Progenitor cell of endocrine pancreas (in vitro differentiated cells): Measurements from ENCODE around the gene ZBTB33. TPM values are rescaled to one million over a fixed set of nuclear protein-coding genes. Genes with fewer than 3 reads are reported as not detected.

Experiments
- DNase-seq: peaks from one replicate; pipeline ENCODE4 v3.0.0; 2021; ENCODE audit warnings: low spot score; ENCODE audit not compliant: unreplicated experiment
- H3K27ac Mint-ChIP-seq: 2 replicates; pipeline ENCODE4 v1.8.0; 2021; ENCODE audit warnings: mild to moderate bottlenecking, moderate library complexity, mixed read lengths
- H3K27me3 Mint-ChIP-seq: 2 replicates; pipeline ENCODE4 v1.8.0; 2021; ENCODE audit warnings: mixed read lengths
- H3K36me3 Mint-ChIP-seq: 2 replicates; pipeline ENCODE4 v1.8.0; 2022; ENCODE audit warnings: mixed read lengths; ENCODE audit not compliant: insufficient read depth
- H3K4me1 Mint-ChIP-seq: 2 replicates; pipeline ENCODE4 v1.8.0; 2021; ENCODE audit warnings: low read depth, mixed read lengths
- H3K4me3 Mint-ChIP-seq: 2 replicates; pipeline ENCODE4 v1.8.0; 2021; ENCODE audit warnings: low read depth, mild to moderate bottlenecking, moderate library complexity, mixed read lengths
- H3K9me3 Mint-ChIP-seq: 2 replicates; pipeline ENCODE4 v1.8.0; 2021; ENCODE audit warnings: low read depth, mixed read lengths
- total RNA-seq: library from RNA; stranded (reverse); gene quantifications from 2 replicates; pipeline ENCODE4 v1.2.1, GENCODE V29; 2021
- TF ChIP-seq, protein P1 (sequence below): fragments of 200-600 bp; sonication (generic); IDR thresholded peaks from one replicate; pipeline ENCODE4 v1.5.0; 2021; ENCODE audit warnings: antibody characterized with exemption, mild to moderate bottlenecking; ENCODE audit not compliant: unreplicated experiment

Gene ZBTB33
- total RNA-seq, 1 donor from 2014 or later = 40.4 TPM

DNA sequence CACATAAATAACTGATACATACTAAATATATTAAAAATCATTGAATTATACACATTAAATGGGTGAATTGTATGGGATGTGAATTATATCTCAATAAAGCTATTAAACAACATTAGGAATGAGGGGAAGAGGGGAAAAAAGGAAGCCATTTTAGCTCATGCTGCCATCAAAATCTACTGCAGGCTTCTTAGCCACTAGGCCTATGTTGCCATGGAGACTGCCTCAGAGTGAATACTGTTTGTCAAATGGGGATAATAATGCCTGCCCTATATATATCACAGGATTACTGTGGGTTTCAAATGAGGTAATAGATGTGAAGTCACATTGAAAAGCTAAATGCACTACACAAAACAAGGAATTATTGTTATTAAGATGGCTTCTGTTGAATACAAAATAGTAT lies 39.5 kb downstream of the ZBTB33 start:
- Mint-ChIP-seq H3K36me3 (no peaks in the 10 kb centered on the region), H3K9me3 (peaks cover 9% of the 10 kb centered on the region), H3K4me3 (no peak overlapping the region), H3K27me3 (no peaks in the 10 kb centered on the region), H3K27ac (no peak overlapping the region), H3K4me1 (peaks cover 3% of the 10 kb centered on the region)
- TF ChIP-seq, protein P1, sequence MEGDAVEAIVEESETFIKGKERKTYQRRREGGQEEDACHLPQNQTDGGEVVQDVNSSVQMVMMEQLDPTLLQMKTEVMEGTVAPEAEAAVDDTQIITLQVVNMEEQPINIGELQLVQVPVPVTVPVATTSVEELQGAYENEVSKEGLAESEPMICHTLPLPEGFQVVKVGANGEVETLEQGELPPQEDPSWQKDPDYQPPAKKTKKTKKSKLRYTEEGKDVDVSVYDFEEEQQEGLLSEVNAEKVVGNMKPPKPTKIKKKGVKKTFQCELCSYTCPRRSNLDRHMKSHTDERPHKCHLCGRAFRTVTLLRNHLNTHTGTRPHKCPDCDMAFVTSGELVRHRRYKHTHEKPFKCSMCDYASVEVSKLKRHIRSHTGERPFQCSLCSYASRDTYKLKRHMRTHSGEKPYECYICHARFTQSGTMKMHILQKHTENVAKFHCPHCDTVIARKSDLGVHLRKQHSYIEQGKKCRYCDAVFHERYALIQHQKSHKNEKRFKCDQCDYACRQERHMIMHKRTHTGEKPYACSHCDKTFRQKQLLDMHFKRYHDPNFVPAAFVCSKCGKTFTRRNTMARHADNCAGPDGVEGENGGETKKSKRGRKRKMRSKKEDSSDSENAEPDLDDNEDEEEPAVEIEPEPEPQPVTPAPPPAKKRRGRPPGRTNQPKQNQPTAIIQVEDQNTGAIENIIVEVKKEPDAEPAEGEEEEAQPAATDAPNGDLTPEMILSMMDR = no peak
- no peak for DNase-seq

DNA sequence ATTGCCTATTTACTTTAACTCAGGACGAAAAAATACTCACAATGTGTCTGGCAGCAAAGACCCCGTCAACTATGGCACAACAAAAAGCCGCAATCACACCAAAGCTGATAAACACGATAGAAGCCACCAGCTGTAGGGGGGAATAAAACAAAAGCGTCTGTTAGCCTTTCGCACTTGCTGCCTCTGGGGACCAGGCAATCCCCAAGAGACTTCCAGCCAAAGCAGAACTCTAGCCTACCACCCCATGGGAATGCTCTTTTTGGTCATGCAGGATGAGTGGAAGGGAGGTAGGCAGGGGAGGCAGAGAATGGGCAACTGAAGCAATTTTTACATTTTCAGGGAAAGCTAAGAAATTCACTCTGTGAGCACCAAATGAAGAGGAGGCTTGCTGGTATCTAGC lies 40.6 kb downstream of the ZBTB33 start:
- Mint-ChIP-seq H3K27ac (no peak overlapping the region), H3K4me1 (peaks cover 3% of the 10 kb centered on the region), H3K27me3 (no peaks in the 10 kb centered on the region), H3K36me3 (no peaks in the 10 kb centered on the region), H3K4me3 (no peak overlapping the region), H3K9me3 (peaks cover 5% of the 10 kb centered on the region)
- DNase-seq = no peak
- TF ChIP-seq, protein P1 = no peak

DNA sequence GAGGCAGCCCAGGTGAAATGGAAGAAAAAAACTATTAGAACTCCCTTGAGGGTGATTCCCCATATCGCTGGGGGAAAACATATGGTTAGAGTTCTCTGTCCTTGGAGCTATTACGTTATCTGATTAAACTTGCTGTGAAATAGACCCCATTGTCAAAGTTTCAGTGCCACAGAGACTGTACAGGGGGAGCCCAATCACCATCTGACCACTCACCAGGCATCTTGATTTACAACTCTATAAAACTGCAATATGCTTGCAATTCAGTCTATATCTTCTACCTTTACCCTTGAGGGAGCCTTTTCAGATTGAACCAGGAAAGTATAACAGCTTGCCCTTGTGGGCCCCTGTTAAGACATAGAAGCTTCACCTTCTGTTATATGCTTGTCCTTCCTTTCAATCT lies 42.4 kb downstream of the ZBTB33 start:
- Mint-ChIP-seq H3K9me3 (peaks cover 5% of the 10 kb centered on the region), H3K27me3 (no peaks in the 10 kb centered on the region), H3K4me3 (no peak overlapping the region), H3K4me1 (no peaks in the 10 kb centered on the region), H3K27ac (no peak overlapping the region), H3K36me3 (no peaks in the 10 kb centered on the region)
- DNase-seq = no peak
- TF ChIP-seq, protein P1 = no peak

DNA sequence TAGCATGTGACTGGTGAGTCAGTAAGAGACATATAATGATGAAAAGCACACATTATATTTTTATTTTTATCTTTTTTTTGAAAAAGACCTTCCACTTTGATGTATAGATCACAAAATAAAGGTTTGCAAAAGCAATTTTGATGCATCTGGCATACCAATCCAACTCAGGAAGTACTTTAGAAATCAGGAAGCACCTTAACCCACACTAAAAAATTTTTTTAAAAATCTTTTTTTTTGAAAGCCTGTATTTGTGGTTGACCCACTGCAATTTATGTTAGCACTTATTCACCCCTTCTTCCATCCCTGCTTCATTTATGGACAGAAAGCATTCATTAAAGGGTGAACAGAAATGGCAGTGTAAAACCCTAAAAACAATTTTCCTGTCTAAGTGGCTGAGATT lies 44.0 kb downstream of the ZBTB33 start:
- TF ChIP-seq, protein P1 = no peak
- DNase-seq = no peak
- no peak overlapping the region for H3K27ac Mint-ChIP-seq
- H3K4me3 Mint-ChIP-seq = no peak overlapping the region
- H3K27me3 Mint-ChIP-seq = no peaks in the 10 kb centered on the region
- no peaks in the 10 kb centered on the region for H3K36me3 Mint-ChIP-seq
- H3K9me3 Mint-ChIP-seq = peaks cover 9% of the 10 kb centered on the region
- H3K4me1 Mint-ChIP-seq = no peaks in the 10 kb centered on the region

DNA sequence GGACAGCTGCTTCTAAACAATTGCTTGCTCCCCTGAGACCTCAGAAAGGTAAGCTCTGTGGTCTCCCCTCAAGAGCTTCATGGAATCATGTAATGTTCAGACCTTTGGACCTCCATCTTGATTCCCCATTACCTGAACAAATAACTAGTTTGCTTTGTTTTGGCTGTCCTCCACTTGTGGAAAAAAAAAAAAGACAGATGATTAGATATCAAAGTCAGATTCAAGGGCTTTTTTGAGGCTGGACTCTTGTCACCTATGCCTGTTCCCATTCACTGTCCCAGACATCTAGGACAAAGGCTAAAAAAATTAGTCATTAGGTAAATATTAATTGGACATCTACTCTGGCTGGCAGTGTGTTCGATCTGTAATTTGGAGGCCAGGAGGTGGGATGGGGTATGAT lies 47.3 kb downstream of the ZBTB33 start:
- Mint-ChIP-seq H3K36me3 (no peaks in the 10 kb centered on the region), H3K27ac (no peak overlapping the region), H3K9me3 (peaks cover 8% of the 10 kb centered on the region), H3K4me3 (no peak overlapping the region), H3K27me3 (peaks cover 2% of the 10 kb centered on the region), H3K4me1 (peaks cover 1% of the 10 kb centered on the region)
- no peak for DNase-seq
- TF ChIP-seq, protein P1 = no peak

DNA sequence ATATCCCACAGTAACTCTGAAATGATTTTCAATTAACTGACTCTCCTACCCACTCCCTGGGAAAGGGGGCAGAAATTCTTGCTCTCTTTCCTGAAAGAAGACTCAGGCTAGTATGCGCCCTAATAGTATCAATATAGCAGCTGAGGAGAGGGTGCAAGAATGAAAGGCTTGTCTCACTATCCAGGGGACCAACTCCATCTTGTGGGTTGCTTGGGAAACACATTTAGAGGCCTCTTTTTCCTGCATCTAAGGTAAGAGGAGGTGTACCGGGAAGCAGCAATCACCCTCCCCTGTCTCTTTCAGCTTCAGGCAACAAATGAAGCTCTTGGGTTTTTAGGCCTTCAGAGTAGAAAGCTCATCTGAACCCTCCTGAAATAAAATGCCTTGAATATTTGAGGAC lies 49.3 kb downstream of the ZBTB33 start:
- Mint-ChIP-seq H3K4me1 (peaks cover 1% of the 10 kb centered on the region), H3K9me3 (peaks cover 8% of the 10 kb centered on the region), H3K36me3 (no peaks in the 10 kb centered on the region), H3K27ac (no peak overlapping the region), H3K27me3 (peaks cover 3% of the 10 kb centered on the region), H3K4me3 (no peak overlapping the region)
- DNase-seq = no peak
- TF ChIP-seq, protein P1 = peak; percentile 32
